ENCODE data around the gene SPATA32. TPM values are rescaled to one million over a fixed set of nuclear protein-coding genes. Genes with fewer than 3 reads are reported as not detected.

The SPATA32 gene
- total RNA-seq, 1 donor from 2014 or later = not detected

- Histone ChIP-seq H4K20me1 (ENCODE audit: low read depth) (peaks cover 4% of the 10 kb centered on the region), H3K4me1 (peaks cover 7% of the 10 kb centered on the region), H3K9me3 (ENCODE audit: low read depth) (no peaks in the 10 kb centered on the region), H2AFZ (replicated peaks) (no peak overlapping the region), H3K27me3 (peaks cover 61% of the 10 kb centered on the region), H3K27ac (no peak overlapping the region), H3K4me3 (no peak overlapping the region), H3K4me2 (no peak overlapping the region), H3F3A (ENCODE audit: low read depth) (peaks cover 13% of the 10 kb centered on the region), H3K79me2 (ENCODE audit: low read depth) (no peaks in the 10 kb centered on the region), H3K9ac (no peak overlapping the region), H3K36me3 (no peaks in the 10 kb centered on the region)
- Mint-ChIP-seq H3K27me3 (ENCODE audit: insufficient read depth, low read depth) (peaks cover 49% of the 10 kb centered on the region), H3K27ac (peak overlapping the region; percentile 44), H3K4me3 (peak overlapping the region; percentile 76), H3K36me3 (no peaks in the 10 kb centered on the region), H3K4me1 (peaks cover 7% of the 10 kb centered on the region), H3K9me3 (no peaks in the 10 kb centered on the region)
- TF ChIP-seq CTCF (IDR thresholded peaks at IDR 0.05) = no peak
- TF ChIP-seq EZH2 (IDR thresholded peaks at IDR 0.05) = no peak
- no peak for TF ChIP-seq EZH2phosphoT487 (IDR thresholded peaks at IDR 0.05)
- DNase-seq (ENCODE audit: low spot score) = no peak
Observed at GRCh38 chr17:45220079-45220478, 41.8 kb downstream of the SPATA32 start.

- H3K4me1 Mint-ChIP-seq = peaks cover 7% of the 10 kb centered on the region
- peaks cover 7% of the 10 kb centered on the region for H3K4me1 ChIP-seq
- peak; percentile 86 for DNase-seq (ENCODE audit: low spot score)
- no peaks in the 10 kb centered on the region for H3K36me3 ChIP-seq
- no peak for TF ChIP-seq EZH2 (IDR thresholded peaks at IDR 0.05)
- TF ChIP-seq CTCF (IDR thresholded peaks at IDR 0.05) = peak; percentile 88
- peaks cover 13% of the 10 kb centered on the region for H3F3A ChIP-seq (ENCODE audit: low read depth)
- no peak overlapping the region for H3K4me2 ChIP-seq
- H3K27me3 ChIP-seq = peaks cover 57% of the 10 kb centered on the region
- H3K27me3 Mint-ChIP-seq (ENCODE audit: insufficient read depth, low read depth) = peaks cover 43% of the 10 kb centered on the region
- H3K79me2 ChIP-seq (ENCODE audit: low read depth) = no peaks in the 10 kb centered on the region
- H3K9me3 Mint-ChIP-seq = no peaks in the 10 kb centered on the region
- no peak overlapping the region for H3K4me3 ChIP-seq
- H2AFZ ChIP-seq (replicated peaks) = no peak overlapping the region
- peak overlapping the region; percentile 41 for H3K4me3 Mint-ChIP-seq
- H3K9ac ChIP-seq = no peak overlapping the region
- H4K20me1 ChIP-seq (ENCODE audit: low read depth) = peaks cover 4% of the 10 kb centered on the region
- H3K9me3 ChIP-seq (ENCODE audit: low read depth) = no peaks in the 10 kb centered on the region
- H3K36me3 Mint-ChIP-seq = no peaks in the 10 kb centered on the region
- no peak overlapping the region for H3K27ac Mint-ChIP-seq
- no peak overlapping the region for H3K27ac ChIP-seq
Observed at GRCh38 chr17:45218895-45219661, 42.8 kb downstream of the SPATA32 start.

Other genes with a start within 250 kb of the SPATA32 start
- gene DCAKD, start 210.5 kb downstream of the SPATA32 start, total RNA-seq (ENCODE audit: low replicate concordance) = 31.4 and 91.5 TPM in 2 replicates
- gene NMT1, start 200.8 kb downstream of the SPATA32 start, total RNA-seq (ENCODE audit: low replicate concordance) = 95.0 and 101 TPM in 2 replicates
- 16.0 and 31.4 TPM in 2 replicates for gene PLCD3, start 129.6 kb downstream of the SPATA32 start, total RNA-seq (ENCODE audit: low replicate concordance)
- 6.8 and 17.3 TPM in 2 replicates for gene ACBD4, start 126.4 kb downstream of the SPATA32 start, total RNA-seq (ENCODE audit: low replicate concordance)
- 10.2 and 14.3 TPM in 2 replicates for gene HEXIM1, start 113.6 kb downstream of the SPATA32 start, total RNA-seq (ENCODE audit: low replicate concordance)
- 4.6 and 9.1 TPM in 2 replicates for gene HEXIM2, start 100.2 kb downstream of the SPATA32 start, total RNA-seq (ENCODE audit: low replicate concordance)
- 2.0 and 2.4 TPM in 2 replicates for gene FMNL1, start 40.2 kb downstream of the SPATA32 start, total RNA-seq (ENCODE audit: low replicate concordance)
- 0.34 and 2.7 TPM in 2 replicates for gene MAP3K14, start 54.9 kb upstream of the SPATA32 start, total RNA-seq (ENCODE audit: low replicate concordance)
- 1.0 and 3.0 TPM in 2 replicates for gene ARHGAP27, start 170.8 kb upstream of the SPATA32 start, total RNA-seq (ENCODE audit: low replicate concordance)
- gene PLEKHM1, start 228.6 kb upstream of the SPATA32 start, total RNA-seq (ENCODE audit: low replicate concordance) = 6.2 and 7.0 TPM in 2 replicates